Measurements from ENCODE around the gene CLTC.

CLTC gene

DNA sequence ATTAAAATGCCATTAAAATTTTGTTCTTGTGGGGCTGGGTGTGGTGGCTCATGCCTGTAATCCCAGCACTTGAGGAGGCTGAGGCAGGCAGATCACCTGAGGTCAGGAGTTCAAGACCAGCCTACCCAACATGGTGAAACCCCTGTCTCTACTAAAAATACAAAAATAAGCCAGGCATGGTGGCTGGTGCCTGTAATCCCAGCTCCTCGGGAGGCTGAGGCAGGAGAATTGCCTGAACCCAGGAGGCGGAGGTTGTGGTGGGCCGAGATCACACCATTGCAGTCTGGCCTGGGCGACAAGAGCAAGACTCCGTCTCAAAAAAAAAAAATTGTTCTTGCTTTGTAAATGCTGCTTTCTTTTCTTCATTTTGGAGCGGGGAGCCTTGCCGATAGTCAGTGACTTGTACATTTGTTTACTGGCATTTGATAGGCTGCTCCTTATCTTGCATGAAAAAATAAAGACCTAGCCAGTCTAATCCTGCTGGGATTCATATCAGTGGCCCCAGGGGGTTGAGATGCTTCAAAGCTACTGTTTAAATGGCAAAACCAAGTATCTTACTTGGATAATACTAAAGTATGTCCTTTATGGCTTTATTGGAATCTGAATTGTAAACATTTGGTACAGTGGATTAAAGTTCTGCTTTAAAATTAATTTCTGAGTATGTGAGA, 3.3 kb upstream of the CLTC start:
- H3K4me3 ChIP-seq (replicated peaks; ENCODE audit: insufficient read depth, low read length) = no peak overlapping the region
- TF ChIP-seq SPI1 (IDR thresholded peaks at IDR 0.05; ENCODE audit: borderline replicate concordance, low read depth) (no peak), GABPA (IDR thresholded peaks at IDR 0.05; ENCODE audit: low read depth) (no peak), CTCF (IDR thresholded peaks at IDR 0.05; ENCODE audit: insufficient read depth, low read length) (no peak), POLR2AphosphoS5 (IDR thresholded peaks at IDR 0.05; ENCODE audit: low read depth) (no peak), REST (IDR thresholded peaks at IDR 0.05; ENCODE audit: insufficient replicate concordance, low read depth) (no peak)
- H3K27ac ChIP-seq (replicated peaks) = no peak overlapping the region
- no peak for DNase-seq (ENCODE audit: low read depth in 1 of 2, low spot score in 1 of 2)
- no peaks in the 10 kb centered on the region for H3K27me3 ChIP-seq (ENCODE audit: insufficient read depth, poor library complexity, severe bottlenecking)

DNA sequence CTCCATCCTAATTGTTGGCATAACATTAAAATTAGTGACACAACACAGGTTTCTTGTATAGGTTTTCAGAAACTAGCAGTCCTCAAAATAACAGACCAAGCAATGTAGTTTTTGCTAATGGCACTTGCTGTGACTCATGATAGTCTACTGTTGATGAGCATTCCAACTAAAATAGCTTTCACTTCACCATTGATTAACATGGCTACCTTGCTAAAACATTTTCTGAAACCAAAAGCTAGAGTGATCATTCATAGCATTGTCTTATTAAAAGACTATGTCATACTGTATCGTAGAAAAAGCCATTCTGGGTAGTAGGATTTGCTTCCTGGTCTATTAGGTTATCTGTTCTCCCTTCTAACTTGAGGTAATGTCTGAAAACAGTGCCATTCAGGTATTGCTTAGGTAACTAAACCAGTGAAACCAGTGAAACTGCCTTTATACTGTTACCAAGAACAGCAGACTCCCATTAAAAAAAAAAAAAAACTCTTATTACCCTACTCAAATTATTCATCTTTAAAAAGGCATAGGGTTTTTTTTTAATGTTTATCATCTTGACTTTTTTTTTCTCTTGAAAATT, 2.5 kb upstream of the CLTC start:
- no peak for TF ChIP-seq SPI1 (IDR thresholded peaks at IDR 0.05; ENCODE audit: borderline replicate concordance, low read depth)
- TF ChIP-seq POLR2AphosphoS5 (IDR thresholded peaks at IDR 0.05; ENCODE audit: low read depth) = no peak
- TF ChIP-seq CTCF (IDR thresholded peaks at IDR 0.05; ENCODE audit: insufficient read depth, low read length) = no peak
- no peak for TF ChIP-seq GABPA (IDR thresholded peaks at IDR 0.05; ENCODE audit: low read depth)
- TF ChIP-seq REST (IDR thresholded peaks at IDR 0.05; ENCODE audit: insufficient replicate concordance, low read depth) = no peak
- H3K27ac ChIP-seq (replicated peaks) = peak overlapping the region; percentile 98
- DNase-seq (ENCODE audit: low read depth in 1 of 2, low spot score in 1 of 2) = no peak
- no peak overlapping the region for H3K4me3 ChIP-seq (replicated peaks; ENCODE audit: insufficient read depth, low read length)
- H3K27me3 ChIP-seq (ENCODE audit: insufficient read depth, poor library complexity, severe bottlenecking) = no peaks in the 10 kb centered on the region

DNA sequence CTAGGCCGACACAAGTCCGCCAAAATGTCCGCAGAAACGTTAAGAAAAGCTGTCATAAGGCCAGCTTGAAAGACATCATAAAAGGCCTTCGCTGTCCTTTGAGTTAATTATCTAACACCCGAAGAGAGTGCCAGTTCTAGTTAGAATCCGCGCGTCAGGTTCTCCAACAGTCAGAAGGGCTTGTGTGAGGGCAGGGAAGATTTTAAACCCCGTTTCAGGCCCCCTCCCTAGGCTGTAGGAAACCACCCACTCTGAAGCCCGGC, 729 bp upstream of the CLTC start:
- TF ChIP-seq GABPA (IDR thresholded peaks at IDR 0.05; ENCODE audit: low read depth) = no peak
- no peak for TF ChIP-seq SPI1 (IDR thresholded peaks at IDR 0.05; ENCODE audit: borderline replicate concordance, low read depth)

DNA sequence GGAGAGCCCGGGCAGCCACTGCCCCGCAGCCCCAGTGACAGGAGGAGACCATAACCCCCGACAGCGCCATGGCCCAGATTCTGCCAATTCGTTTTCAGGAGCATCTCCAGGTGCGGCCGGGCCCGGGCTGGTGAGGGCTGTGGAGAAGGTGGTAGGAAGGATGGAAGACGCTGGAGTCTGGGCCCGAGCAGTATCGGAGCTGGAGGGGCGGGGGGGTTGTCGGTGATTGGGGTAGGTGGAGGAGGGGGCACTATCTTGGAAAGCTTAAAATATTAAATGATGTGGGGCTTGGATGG, 317 bp downstream of the CLTC start:
- Histone ChIP-seq H3K27me3 (ENCODE audit: insufficient read depth, poor library complexity, severe bottlenecking) (no peaks in the 10 kb centered on the region), H3K4me3 (replicated peaks; ENCODE audit: insufficient read depth, low read length) (peak overlapping the region; percentile 95), H3K27ac (replicated peaks) (peak overlapping the region; percentile 98)
- TF ChIP-seq GABPA (IDR thresholded peaks at IDR 0.05; ENCODE audit: low read depth) (no peak), POLR2AphosphoS5 (IDR thresholded peaks at IDR 0.05; ENCODE audit: low read depth) (no peak; the same call in 1 of the 2 replicates), REST (IDR thresholded peaks at IDR 0.05; ENCODE audit: insufficient replicate concordance, low read depth) (no peak), CTCF (IDR thresholded peaks at IDR 0.05; ENCODE audit: insufficient read depth, low read length) (no peak), SPI1 (IDR thresholded peaks at IDR 0.05; ENCODE audit: borderline replicate concordance, low read depth) (no peak)
- no peak for DNase-seq (ENCODE audit: low read depth in 1 of 2, low spot score in 1 of 2)

More for the DNA sequence above, 729 bp upstream of the CLTC start:
- DNase-seq (ENCODE audit: low read depth in 1 of 2, low spot score in 1 of 2) = no peak
- Histone ChIP-seq H3K27ac (replicated peaks) (peak overlapping the region; percentile 98), H3K27me3 (ENCODE audit: insufficient read depth, poor library complexity, severe bottlenecking) (no peaks in the 10 kb centered on the region), H3K4me3 (replicated peaks; ENCODE audit: insufficient read depth, low read length) (peak overlapping the region; percentile 95)

Measured in HL-60 (cell line).